Central memory CD8-positive, alpha-beta T cell (primary cell): ENCODE data around the gene KIF1A.
"Not testable (repeated sequence)": the region's sequence is repeated elsewhere in the genome, so short reads cannot be mapped to it uniquely, and the experiment has no call there.

Experiments used
- ATAC-seq: fragments of 150-1000 bp; cut with Tn5 transposase; replicated peaks from 2 replicates; pipeline ENCODE4 v1.10.0; 2022; ENCODE audit warnings: mild to moderate bottlenecking, moderate FRiP score, moderate number of reproducible peaks; ENCODE audit not compliant: poor library complexity, severe bottlenecking; ENCODE audit errors: extremely low read depth
- DNase-seq, 2 donors: peaks; one replicate each; pipeline ENCODE4 v3.0.0; 2021; ENCODE audit warnings: low spot score in 2 of 2
- H3K27ac Mint-ChIP-seq: one replicate; pipeline ENCODE4 v1.8.0; 2022; ENCODE audit warnings: low read depth, mild to moderate bottlenecking, moderate library complexity, mixed read lengths
- H3K27me3 Mint-ChIP-seq: one replicate; pipeline ENCODE4 v1.8.0; 2022; ENCODE audit warnings: mixed read lengths
- H3K36me3 Mint-ChIP-seq: one replicate; pipeline ENCODE4 v1.8.0; 2022; ENCODE audit warnings: mild to moderate bottlenecking, moderate library complexity, mixed read lengths; ENCODE audit not compliant: insufficient read depth
- H3K4me1 Mint-ChIP-seq: one replicate; pipeline ENCODE4 v1.8.0; 2022; ENCODE audit warnings: mixed read lengths
- H3K4me3 Mint-ChIP-seq: one replicate; pipeline ENCODE4 v1.8.0; 2022; ENCODE audit warnings: mild to moderate bottlenecking, moderate library complexity, mixed read lengths
- H3K9me3 Mint-ChIP-seq: one replicate; pipeline ENCODE4 v1.8.0; 2022; ENCODE audit warnings: mixed read lengths

KIF1A gene

DNA sequence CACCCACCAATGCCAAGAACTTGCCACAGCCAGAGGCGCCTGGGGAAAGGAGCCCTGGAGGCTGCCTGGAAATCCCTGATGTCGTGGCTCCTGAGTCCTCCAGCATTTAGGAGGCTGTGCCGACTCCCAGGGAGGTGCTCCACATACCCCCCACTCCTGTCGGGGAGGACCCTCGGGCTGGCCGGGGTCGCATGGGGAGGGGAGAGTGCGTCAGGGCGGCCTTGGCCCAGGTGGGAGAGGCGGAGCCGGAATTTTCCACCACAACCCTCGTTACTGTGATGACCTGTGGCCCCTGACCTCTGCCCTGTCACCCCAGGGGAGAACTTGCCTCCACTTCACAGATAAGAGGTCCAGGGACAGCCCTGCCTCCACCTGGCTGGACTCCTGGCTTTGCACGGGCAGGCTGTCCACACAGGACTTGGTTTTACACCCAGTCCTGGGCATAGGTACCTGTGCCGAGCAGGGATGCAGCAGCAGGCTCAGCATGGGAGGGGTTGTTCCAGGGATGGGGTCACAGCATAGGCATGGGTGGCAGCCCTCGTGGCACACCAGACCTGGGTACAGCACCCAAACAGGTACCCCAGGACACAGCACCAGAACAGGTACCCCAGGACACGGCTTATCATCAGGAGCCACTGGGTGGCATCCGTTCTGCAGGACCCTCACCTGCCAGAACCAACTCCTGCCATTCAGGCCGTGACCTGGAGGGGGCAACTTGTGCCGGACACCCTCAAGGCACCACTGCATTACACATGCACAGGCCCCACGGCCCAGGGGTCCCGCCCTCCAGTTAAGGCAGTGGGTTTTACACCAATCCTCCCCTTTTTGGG is 36.3 kb upstream of the KIF1A start:
- H3K27me3 Mint-ChIP-seq = peaks cover 9% of the 10 kb centered on the region
- no peaks in the 10 kb centered on the region for H3K36me3 Mint-ChIP-seq
- no peak overlapping the region for H3K4me3 Mint-ChIP-seq
- peaks cover 6% of the 10 kb centered on the region for H3K9me3 Mint-ChIP-seq
- DNase-seq (no peak), ATAC-seq (no peak)
- no peak overlapping the region for H3K27ac Mint-ChIP-seq
- H3K4me1 Mint-ChIP-seq = no peaks in the 10 kb centered on the region

DNA sequence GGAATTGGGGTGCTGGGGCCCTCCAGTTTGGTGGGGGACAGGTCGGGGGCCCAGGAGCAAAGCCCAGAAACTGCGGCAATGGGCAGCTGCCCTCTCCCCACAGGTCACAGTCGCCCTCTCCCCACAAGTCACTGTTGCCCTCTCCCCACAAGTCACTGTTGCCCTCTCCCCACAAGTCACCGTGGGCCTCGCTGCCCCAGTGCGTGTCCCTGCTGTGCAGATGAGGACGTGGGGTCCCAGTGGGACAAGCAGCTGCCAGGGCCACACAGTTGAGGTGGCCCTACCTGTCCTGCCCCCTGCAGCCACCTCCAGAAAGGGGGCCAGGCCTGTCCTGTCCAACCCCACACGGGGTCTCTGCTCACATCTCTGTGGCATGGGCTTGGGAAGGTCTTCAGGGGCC is 35.7 kb upstream of the KIF1A start:
- H3K27me3 Mint-ChIP-seq = peaks cover 9% of the 10 kb centered on the region
- H3K4me3 Mint-ChIP-seq = no peak overlapping the region
- no peak overlapping the region for H3K27ac Mint-ChIP-seq
- H3K4me1 Mint-ChIP-seq = no peaks in the 10 kb centered on the region
- no peaks in the 10 kb centered on the region for H3K36me3 Mint-ChIP-seq
- DNase-seq (no peak), ATAC-seq (no peak)
- H3K9me3 Mint-ChIP-seq = peaks cover 6% of the 10 kb centered on the region

DNA sequence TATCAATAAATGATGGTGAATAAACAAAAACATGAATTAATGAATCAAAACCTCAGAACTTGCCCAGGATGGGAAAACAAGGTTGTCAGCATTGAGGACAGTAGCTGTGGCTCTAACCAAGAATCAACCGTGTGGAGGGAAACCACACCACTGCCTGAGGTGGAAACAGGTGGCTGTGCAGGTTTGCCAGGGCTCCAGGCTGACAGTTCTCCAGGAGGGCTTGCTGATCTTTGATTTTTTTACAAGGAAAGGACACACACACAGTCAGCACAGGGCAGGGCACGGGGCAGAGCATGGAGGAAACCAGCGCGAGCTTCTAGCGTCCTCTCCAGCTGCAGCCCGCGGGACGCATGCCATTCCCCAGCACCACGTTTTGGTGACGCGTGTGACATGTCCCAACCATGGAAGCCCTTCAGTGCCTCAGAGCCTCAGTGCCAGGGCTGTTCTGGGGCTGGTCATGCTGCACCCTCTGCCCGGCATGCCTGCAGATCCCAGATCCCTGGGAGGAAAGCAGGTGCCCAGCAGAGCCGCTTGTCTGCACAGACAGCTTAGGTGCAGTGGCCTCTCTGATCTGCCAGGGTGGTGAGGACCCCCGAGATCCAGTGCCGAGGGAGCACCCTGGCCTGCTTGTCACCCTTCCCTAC is 32.8 kb upstream of the KIF1A start:
- no peak overlapping the region for H3K27ac Mint-ChIP-seq
- H3K4me1 Mint-ChIP-seq = no peaks in the 10 kb centered on the region

DNA sequence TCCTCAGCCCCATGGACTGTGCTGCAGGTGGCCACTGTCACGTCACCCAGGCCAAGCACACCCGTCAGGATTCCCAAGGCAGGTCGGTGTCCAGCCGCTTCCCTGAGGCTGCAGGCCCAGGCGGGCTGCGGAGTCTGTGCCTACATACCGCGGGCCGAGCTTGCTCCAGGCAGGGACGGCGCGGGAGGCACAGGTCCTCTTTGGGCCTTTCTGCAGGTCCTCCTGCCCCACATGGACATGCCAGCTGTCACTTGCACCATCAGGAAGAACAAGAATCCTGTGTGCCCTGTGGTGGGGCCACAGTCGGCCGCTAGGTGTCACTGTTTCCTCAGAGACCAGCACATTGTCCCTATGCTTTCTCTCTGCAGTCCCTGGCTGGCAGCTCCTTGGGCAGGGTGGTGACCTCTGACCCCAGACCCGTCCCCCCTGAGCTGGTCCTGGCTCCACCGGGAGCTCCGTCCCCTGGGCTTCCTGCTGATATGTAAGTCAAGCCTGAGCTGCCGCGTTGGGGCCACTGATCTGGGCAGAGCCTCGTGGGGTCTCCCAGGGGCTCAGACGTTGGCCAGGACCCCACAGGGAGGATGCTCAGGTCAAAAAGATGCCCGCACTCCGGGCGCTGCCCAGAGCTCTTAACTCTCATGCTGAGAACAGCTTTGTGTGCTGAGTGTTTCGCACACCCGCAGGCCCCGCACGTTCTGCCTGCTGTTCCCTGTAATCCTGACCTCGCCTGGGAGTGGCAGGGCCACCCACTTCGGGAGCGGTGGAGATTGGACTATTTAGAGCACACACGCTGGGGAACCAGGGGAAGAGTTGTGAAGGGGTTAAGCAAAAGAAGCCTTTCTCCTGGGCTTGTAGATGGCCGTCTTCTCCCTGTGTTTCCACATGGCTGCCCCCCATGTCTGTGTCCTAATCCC is 31.3 kb upstream of the KIF1A start:
- peaks cover 9% of the 10 kb centered on the region for H3K27me3 Mint-ChIP-seq
- peaks cover 6% of the 10 kb centered on the region for H3K9me3 Mint-ChIP-seq
- H3K4me3 Mint-ChIP-seq = no peak overlapping the region
- peak; percentile 64 to 79 for DNase-seq
- no peak overlapping the region for H3K27ac Mint-ChIP-seq
- peak; percentile 80 for ATAC-seq
- no peaks in the 10 kb centered on the region for H3K4me1 Mint-ChIP-seq
- H3K36me3 Mint-ChIP-seq = peaks cover 1% of the 10 kb centered on the region

More for the DNA sequence above, 32.8 kb upstream of the KIF1A start:
- H3K9me3 Mint-ChIP-seq = peaks cover 6% of the 10 kb centered on the region
- no peak for DNase-seq
- H3K36me3 Mint-ChIP-seq = peaks cover 1% of the 10 kb centered on the region
- H3K4me3 Mint-ChIP-seq = no peak overlapping the region
- no peak for ATAC-seq
- peaks cover 9% of the 10 kb centered on the region for H3K27me3 Mint-ChIP-seq

- no peak overlapping the region for H3K27ac Mint-ChIP-seq
- no peak for ATAC-seq
- peaks cover 9% of the 10 kb centered on the region for H3K27me3 Mint-ChIP-seq
- H3K4me3 Mint-ChIP-seq = no peak overlapping the region
- peaks cover 1% of the 10 kb centered on the region for H3K36me3 Mint-ChIP-seq
- peaks cover 6% of the 10 kb centered on the region for H3K9me3 Mint-ChIP-seq
- no peaks in the 10 kb centered on the region for H3K4me1 Mint-ChIP-seq
- DNase-seq = no peak
Measured at GRCh38 chr2:240850756-240851077, 30.7 kb upstream of the KIF1A start.

GRCh38 chr2:240850026-240850425 is 30.0 kb upstream of the KIF1A start:
- no peak for ATAC-seq

GRCh38 chr2:240848900-240849680 is 29.1 kb upstream of the KIF1A start:
- Mint-ChIP-seq H3K36me3 (peaks cover 1% of the 10 kb centered on the region), H3K4me3 (no peak overlapping the region), H3K27me3 (peaks cover 9% of the 10 kb centered on the region), H3K27ac (no peak overlapping the region), H3K9me3 (peaks cover 2% of the 10 kb centered on the region), H3K4me1 (no peaks in the 10 kb centered on the region)
- DNase-seq = no peak
- no peak for ATAC-seq

More at GRCh38 chr2:240850026-240850425, 30.0 kb upstream of the KIF1A start:
- Mint-ChIP-seq H3K9me3 (peaks cover 6% of the 10 kb centered on the region), H3K27ac (no peak overlapping the region), H3K36me3 (peaks cover 1% of the 10 kb centered on the region), H3K4me1 (no peaks in the 10 kb centered on the region), H3K4me3 (no peak overlapping the region), H3K27me3 (peaks cover 9% of the 10 kb centered on the region)
- DNase-seq = no peak

DNA sequence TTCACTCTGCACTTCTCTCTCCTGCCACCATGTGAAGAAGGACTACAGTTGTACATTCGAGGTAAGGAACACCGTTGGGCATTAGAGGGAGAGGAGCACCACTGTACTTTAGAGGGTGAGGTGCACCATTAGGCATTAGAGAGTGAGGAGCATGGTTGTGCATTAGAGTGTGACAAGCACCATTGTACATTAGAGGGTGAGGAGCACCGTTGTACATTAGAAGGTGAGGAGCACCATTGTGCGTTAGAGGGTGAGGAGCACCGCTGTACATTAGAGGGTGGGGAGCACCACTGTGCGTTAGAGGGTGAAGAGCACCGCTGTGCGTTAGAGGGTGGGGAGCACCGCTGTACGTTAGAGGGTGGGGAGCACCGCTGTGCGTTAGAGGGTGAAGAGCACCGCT is 27.8 kb upstream of the KIF1A start:
- Mint-ChIP-seq H3K36me3 (peaks cover 1% of the 10 kb centered on the region), H3K27ac (no peak overlapping the region), H3K4me3 (no peak overlapping the region), H3K27me3 (peaks cover 9% of the 10 kb centered on the region), H3K4me1 (no peaks in the 10 kb centered on the region), H3K9me3 (no peaks in the 10 kb centered on the region)
- no peak for ATAC-seq
- DNase-seq = no peak

DNA sequence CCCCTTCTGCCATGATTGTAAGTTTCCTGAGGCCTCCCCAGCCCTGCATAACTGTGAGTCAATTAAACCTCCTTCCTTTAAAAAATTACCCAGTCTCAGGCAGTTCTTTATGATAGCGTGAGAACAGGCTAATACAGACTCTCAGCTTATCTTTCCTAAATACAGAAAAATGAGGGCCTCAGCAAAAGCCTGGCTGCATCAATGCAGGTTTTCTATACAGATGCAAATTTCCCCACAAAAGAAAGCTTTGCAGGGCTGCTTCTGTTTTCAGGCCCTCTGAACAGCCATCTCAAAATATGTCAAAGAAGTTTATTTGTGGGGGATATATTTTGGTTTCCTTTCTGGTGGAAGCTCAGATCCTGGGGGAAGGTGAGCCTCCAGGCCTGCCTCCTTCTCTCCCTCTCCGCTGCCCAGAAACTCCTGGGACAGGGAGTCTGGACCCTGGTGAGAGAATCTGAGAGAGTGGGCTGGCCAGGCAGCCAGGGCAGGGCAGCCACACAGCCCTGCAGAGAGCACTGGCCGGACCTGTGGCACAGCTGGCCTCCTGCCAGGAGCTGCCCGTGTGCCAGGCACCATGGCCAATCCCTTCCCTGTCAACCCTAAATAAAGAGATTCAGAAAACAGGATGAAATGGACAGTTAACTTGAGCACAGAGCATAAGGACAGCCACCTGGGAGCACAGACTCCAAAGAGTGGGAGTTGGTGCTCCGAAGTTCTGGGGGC is 27.0 kb upstream of the KIF1A start:
- ATAC-seq = no peak
- Mint-ChIP-seq H3K9me3 (no peaks in the 10 kb centered on the region), H3K36me3 (peaks cover 1% of the 10 kb centered on the region), H3K27ac (no peak overlapping the region), H3K4me3 (no peak overlapping the region), H3K4me1 (no peaks in the 10 kb centered on the region), H3K27me3 (peaks cover 9% of the 10 kb centered on the region)
- no peak for DNase-seq

DNA sequence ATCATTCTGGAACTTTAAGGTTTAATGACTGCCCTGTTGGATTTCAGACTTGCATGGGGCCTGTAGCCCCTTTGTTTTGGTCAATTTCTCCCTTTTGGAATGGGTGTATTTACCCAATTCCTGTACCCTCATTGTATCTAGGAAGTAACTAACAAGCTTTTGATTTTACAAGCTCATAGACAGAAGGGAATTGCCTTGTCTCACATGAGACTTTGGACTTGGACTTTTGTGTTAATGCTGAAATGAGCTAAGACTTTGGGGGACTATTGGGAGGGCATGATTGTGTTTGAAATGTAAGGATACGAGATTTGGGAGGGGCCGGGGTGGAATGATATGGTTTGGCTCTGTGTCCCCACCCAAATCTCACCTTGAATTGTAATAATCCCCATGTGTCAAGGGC is 26.3 kb upstream of the KIF1A start:
- H3K4me3 Mint-ChIP-seq, H3K27ac Mint-ChIP-seq, H3K36me3 Mint-ChIP-seq, H3K4me1 Mint-ChIP-seq, H3K9me3 Mint-ChIP-seq, ATAC-seq, H3K27me3 Mint-ChIP-seq, DNase-seq: not testable (repeated sequence)

GRCh38 chr2:240840435-240841060 is 20.5 kb upstream of the KIF1A start:
- ATAC-seq = no peak
- Mint-ChIP-seq H3K9me3 (no peaks in the 10 kb centered on the region), H3K36me3 (no peaks in the 10 kb centered on the region), H3K4me1 (no peaks in the 10 kb centered on the region), H3K27ac (no peak overlapping the region), H3K4me3 (no peak overlapping the region), H3K27me3 (peaks cover 26% of the 10 kb centered on the region)
- no peak for DNase-seq
